NCI-H82 treated with DMSO at 0.1 percent for 48 hours (cell line): ENCODE measurements around the gene DAND5.

ENCODE experiments used
- DNase-seq: peaks from one replicate; lab custom pipeline; 2025; ENCODE audit not compliant: unreplicated experiment; lab: John Stamatoyannopoulos, UW

Gene DAND5

GRCh38 chr19:12991296-12991695 is 21.9 kb downstream of the DAND5 start:
- DNase-seq: no peak

- no peak for DNase-seq
Measured at GRCh38 chr19:12992729-12993128, 23.4 kb downstream of the DAND5 start.

GRCh38 chr19:12993562-12993961 is 24.2 kb downstream of the DAND5 start:
- no peak for DNase-seq

GRCh38 chr19:12994701-12995595 is 25.6 kb downstream of the DAND5 start, which contains the start of gene NFIX:
NFIX (plus strand) TSS chr19:12995475; CDS start chr19:12995838, 363 bp downstream.
- DNase-seq: no peak

- no peak for DNase-seq
Measured at GRCh38 chr19:12995596-12996405, 26.4 kb downstream of the DAND5 start.

- DNase-seq: no peak
Measured at GRCh38 chr19:12996406-12997094, 27.2 kb downstream of the DAND5 start.

GRCh38 chr19:12997179-12997966 is 28.0 kb downstream of the DAND5 start:
- DNase-seq: no peak

- DNase-seq: no peak
Measured at GRCh38 chr19:12997967-12998940, 28.9 kb downstream of the DAND5 start.

- DNase-seq: no peak
Measured at GRCh38 chr19:13001166-13001501, 31.8 kb downstream of the DAND5 start.

- DNase-seq: no peak
Measured at GRCh38 chr19:13001502-13002165, 32.3 kb downstream of the DAND5 start.

- DNase-seq: no peak
Measured at GRCh38 chr19:13002166-13002898, 33.0 kb downstream of the DAND5 start.

GRCh38 chr19:13003081-13003480 is 33.7 kb downstream of the DAND5 start:
- no peak for DNase-seq

GRCh38 chr19:13004273-13004672 is 34.9 kb downstream of the DAND5 start:
- DNase-seq: no peak

- DNase-seq: no peak
Measured at GRCh38 chr19:13005253-13005652, 35.9 kb downstream of the DAND5 start.

- DNase-seq: no peak
Measured at GRCh38 chr19:13005861-13006370, 36.5 kb downstream of the DAND5 start.

- no peak for DNase-seq
Measured at GRCh38 chr19:13006431-13007281, 37.3 kb downstream of the DAND5 start.
